OCI-M1 (cell line): ENCODE results near the gene EFNB1.
"Not testable (repeated sequence)": the region's sequence is repeated elsewhere in the genome, so short reads cannot be mapped to it uniquely, and the experiment has no call there.

ENCODE experiments used
- DNase-seq: peaks from one replicate; lab custom pipeline; 2025; lab: John Stamatoyannopoulos, UW

Gene EFNB1

GRCh38 chrX:68828740-68829581 is at the start of gene EFNB1:
EFNB1 (plus strand) TSS chrX:68829021; CDS start chrX:68829777, 756 bp downstream.
- peak; percentile 95 for DNase-seq

DNA sequence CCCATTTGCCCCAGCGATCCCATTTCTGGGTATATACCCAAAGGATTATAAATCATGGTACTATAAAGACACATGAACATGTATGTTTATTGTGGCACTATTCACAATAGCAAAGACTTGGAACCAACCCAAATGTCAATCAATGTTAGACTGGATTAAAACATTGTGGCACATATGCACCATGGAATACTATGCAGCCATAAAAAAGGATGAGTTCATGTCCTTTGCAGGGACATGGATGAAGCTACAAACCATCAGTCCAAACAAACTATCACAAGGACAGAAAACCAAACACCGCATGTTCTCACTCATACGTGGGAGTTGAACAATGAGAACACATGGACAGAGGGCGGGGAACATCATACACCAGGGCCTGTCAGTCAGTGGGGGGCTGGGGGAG is 47.5 kb upstream of the EFNB1 start:
- DNase-seq, result not testable (repeated sequence)

DNA sequence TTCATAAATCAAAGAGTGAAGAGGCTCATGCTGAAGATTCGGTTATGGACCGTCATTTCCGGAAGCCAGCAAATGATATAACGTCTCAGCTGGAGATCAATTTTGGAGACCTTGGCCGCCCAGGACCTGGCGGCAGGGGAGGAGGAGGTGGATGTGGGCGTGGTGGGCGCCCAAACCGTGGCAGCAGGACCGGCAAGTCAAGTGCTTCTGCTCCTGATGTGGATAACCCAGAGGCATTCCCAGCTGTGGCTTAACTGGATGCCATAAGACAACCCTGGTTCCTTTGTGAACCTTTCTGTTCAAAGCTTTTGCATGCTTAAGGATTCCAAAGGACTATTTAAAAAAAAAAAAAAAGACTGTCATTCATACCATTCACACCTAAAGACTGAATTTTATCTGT is 44.0 kb upstream of the EFNB1 start:
- no peak for DNase-seq

- DNase-seq, result not testable (repeated sequence)
Measured at GRCh38 chrX:68786581-68786980, 42.2 kb upstream of the EFNB1 start.

GRCh38 chrX:68789966-68790365 is 38.9 kb upstream of the EFNB1 start:
- no peak for DNase-seq

DNA sequence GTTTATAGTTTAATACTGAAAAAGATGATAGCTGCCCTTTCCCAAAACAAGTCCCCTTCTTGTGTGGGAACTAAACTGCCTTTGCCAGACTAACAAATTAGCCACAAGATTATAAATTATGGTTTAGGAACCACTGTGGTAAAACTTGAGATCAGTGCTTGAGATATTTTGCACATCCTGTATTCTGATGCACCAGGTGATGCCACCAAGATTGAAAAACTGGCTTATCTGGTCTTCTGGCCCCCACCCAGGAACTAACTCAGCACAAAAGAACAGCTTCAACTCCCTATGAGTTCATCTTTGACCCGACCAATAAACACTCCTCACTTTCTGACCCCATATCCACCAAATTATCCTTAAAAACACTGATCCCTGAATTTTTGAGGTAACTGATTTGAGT is 36.7 kb upstream of the EFNB1 start:
- DNase-seq, result no peak

GRCh38 chrX:68794461-68794860 is 34.4 kb upstream of the EFNB1 start:
- no peak for DNase-seq

DNA sequence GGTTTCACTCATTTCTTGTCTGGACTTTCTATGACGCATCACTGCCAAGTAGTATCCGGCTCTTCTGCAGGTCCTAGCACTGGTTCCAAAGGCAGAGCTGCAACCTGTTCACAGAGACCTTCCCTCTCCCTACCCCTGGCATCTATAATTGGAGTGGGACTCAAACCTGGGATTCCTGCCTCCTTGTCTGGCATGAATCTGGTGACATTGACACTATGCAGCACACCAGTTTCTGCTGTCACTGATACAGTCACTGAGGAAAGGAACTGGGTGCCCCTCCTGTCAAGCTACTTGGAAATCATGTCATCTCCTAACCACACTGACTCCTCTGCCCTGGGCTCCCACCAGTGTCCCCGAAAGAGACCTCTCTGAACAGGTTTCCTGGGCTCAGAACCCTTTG is 33.1 kb upstream of the EFNB1 start:
- no peak for DNase-seq

- not testable (repeated sequence) for DNase-seq
Measured at GRCh38 chrX:68798400-68798799, 30.4 kb upstream of the EFNB1 start.

GRCh38 chrX:68801737-68802290 is 27.0 kb upstream of the EFNB1 start:
- no peak for DNase-seq

DNA sequence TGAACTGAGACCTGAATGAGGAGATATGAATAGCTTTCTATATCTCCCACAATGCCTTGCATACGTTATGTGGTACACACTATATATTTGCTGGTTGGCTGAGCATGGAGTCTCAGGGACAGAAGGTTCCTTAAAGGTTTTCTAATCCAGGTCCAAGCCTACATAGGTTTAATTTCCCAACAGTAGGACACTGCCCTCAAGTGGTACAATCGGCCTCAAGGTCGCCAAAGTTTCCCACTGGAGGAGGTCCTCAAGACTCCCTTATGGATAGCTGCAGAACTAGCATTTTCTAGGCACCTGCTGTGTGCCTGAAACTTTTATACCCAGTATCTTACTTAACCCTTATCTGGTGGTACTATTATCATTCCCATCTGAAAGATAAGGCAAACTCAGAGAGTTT is 21.0 kb upstream of the EFNB1 start:
- DNase-seq, result peak; percentile 60

- DNase-seq, result peak; percentile 37
Measured at GRCh38 chrX:68808686-68809357, 20.0 kb upstream of the EFNB1 start.

DNA sequence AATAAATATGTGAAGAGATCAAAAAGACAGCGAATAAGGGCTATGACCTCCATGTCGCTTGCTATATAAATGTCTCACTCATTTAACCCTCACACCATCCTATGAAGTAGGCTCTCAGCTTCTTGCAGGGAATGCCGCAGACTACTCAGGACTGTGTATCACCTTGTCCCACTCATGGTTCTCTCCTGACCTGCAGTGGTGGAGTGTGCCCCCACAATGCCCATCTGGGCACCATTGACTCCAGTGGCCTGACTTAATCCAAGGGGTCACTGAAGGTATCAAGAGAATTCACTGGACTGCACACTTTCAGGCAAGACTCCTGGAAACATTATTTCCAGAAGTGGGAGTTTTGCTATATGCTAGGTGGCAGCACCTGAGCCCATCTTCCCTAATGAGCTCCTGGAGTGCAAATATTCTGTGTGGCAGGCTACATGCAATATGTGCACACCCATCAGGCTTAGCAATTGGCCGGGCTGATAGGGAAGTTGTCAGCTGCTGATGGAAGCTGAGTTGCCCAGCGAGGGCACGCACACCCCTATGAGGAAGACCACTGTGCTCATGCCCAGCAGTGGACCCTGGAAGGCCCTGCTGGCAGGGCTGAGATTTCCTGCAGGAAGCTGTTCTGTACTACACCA is 8.2 kb upstream of the EFNB1 start:
- no peak for DNase-seq

DNA sequence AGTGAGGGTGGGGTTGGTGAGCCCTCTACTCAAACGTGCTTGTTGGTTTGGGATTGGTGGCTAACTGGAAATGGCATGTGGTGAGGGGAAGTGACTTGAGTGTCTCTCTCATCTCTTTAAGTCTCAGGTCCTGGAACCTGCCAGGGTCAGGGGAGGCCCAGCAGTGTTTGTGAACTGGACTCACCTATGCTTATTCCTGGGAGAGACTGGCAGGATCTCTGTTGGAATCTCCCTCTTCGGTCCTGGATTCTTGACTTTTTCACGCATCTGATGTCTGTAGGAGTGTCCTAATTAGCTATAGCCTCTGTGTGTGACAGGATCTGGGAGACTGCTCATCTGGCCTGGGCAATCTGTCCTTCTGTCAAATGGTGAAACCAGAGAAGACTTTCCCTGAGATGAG is 7.2 kb upstream of the EFNB1 start:
- no peak for DNase-seq

DNA sequence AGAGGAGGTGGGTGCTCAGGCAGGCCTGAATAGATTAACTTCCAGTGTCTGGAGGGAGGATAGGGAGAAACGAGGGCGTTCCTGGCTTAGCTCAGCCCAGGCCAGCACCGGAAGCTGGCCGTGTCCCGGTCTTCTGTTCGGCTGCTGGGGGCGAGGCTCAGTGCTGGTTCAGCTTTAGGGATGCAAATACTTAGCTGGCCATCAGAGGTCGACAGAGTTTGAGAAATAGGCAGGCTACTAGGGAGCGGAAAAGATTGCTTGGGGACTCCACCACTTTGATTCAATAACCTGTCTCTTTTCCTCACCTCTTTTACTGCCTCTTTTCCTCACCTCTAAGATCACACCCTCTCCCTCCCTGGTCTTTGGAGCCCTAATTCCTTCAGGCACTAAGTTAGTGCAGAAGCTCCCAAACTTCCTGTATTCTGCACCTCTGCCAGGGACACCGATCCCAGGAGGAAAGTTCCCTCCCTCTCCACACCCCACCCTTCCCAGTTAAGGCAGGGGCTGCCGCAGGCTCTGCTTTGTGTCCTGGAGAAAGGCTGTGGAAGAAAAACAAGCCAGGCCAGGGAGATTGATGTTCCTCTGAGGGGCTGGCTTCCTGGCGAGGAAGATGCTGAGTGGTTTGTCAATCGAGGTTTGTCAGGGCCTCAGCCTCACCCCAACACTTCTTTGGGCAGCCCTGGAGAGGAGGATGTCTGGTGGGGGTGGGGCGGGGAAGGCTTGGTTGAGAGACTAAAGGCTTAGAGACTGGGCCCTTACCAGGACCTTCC is 6.0 kb upstream of the EFNB1 start:
- peak; percentile 56 for DNase-seq

DNA sequence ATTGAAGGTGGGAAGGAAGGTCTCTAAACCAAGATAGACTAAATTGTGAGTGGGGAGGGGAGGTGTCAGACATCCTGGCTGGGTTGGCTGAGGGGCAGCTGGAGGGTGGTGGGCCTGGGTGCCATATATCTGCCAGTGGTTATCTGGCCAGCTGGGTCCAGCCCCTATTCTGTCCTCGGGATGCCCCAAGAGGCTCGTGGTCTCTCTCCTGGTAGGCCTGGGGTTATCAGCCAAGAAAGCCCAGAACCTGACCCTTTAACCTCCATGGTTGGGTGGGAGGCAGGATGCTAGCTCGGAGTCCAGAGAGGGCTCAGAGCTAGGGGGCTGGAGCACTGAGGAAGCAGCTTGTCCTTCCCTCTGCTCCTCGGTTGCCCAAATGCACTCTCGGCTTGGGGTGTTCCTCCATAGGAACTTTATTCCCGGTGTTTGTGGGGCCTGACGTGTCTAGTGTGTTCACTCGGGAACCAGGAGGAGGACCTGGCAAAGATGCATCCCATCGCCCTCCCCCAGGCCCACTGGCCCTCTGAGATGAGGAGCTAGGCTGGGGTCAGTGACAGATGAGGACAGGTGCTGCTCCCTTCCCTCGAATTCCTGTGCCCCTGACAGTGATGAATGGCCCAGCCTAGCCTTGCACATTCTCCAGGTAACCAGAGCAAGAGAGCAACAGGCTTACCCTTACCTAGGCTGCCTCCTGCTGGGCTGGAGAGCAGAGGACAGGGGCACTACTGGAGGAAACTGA is 5.2 kb upstream of the EFNB1 start:
- no peak for DNase-seq

DNA sequence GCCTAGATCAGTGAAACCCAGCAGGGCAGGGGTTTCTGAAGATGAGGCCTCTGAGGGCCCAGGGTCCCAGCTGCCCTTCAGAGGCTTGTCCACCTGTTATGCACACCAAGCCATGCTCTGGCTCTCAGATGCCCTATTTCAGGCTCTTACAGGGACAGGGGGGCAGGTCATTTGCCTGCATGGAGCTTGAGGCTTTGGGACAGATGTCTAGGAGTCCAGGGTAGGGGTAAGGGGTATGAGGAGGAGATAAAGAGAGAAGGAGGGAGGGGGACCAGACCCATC is 4.7 kb upstream of the EFNB1 start:
- DNase-seq, result no peak

GRCh38 chrX:68824565-68825125 is 4.2 kb upstream of the EFNB1 start:
- DNase-seq, result no peak

GRCh38 chrX:68826113-68826980 is 2.5 kb upstream of the EFNB1 start:
- DNase-seq, result no peak

DNA sequence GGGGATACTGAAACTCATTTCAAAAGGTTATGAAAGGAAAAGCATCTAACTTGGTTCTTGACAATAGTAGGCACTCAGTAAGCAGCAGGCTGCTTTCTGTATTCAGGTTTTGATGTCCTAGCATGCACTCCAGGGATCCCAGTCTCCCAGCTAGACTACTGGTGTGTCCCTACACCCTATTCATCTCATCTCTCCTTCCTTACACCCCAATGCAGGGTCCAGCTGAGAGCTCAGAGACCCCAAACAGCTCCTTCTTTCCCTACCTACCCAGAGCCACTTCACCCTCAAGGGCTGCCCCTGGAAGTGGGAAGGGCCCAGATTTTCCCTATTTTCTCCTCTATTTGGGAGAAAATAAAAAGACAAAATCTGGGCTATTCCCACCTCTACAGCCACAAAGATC is 1.6 kb upstream of the EFNB1 start:
- DNase-seq, result no peak
